PC-9 (cell line): ENCODE measurements around the gene KRTAP25-1. TPM values are rescaled to one million over a fixed set of nuclear protein-coding genes. Genes with fewer than 3 reads are reported as not detected.

ENCODE experiments used
- BruUV-seq: library from RNA; stranded (reverse); fragments of 400-500 nt; replicated peaks from 2 replicates; lab custom pipeline; 2021; lab: Mats Ljungman, UMichigan
- CTCF ChIA-PET: fragments of 300-600 bp; sonication (Branson Sonifier 250); formaldehyde crosslinking; loops from one replicate; lab custom pipeline; 2022; ENCODE audit warnings: antibody characterized with exemption; lab: Charles Lee
- POLR2A ChIA-PET: fragments of 300-600 bp; sonication (Branson Sonifier 250); formaldehyde crosslinking; loops from one replicate; lab custom pipeline; 2022; ENCODE audit warnings: antibody characterized with exemption; ENCODE audit not compliant: unreplicated experiment; lab: Charles Lee
- DNase-seq, 2 experiments: peaks; one replicate each; pipeline versions ENCODE4 v3.0.0 to v3.0.0-alpha.2; 2015 to 2022; ENCODE audit warnings: mixed read lengths in 1 of 2
- H2AFZ ChIP-seq: fragments of 200-600 bp; sonication (generic); 2 replicates; pipeline ENCODE4 v1.8.1; 2017; ENCODE audit warnings: antibody characterized with exemption
- H3F3A ChIP-seq: fragments of 200-600 bp; sonication (generic); 2 replicates; pipeline ENCODE4 v1.8.1; 2017; ENCODE audit warnings: antibody characterized with exemption, mild to moderate bottlenecking, low read depth; ENCODE audit not compliant: insufficient read depth
- H3K27ac ChIP-seq: fragments of 200-600 bp; sonication (generic); 2 replicates; pipeline ENCODE4 v1.6.1; 2016; ENCODE audit warnings: mixed run types
- H3K27me3 ChIP-seq: fragments of 200-600 bp; sonication (generic); 2 replicates; pipeline ENCODE4 v1.6.1; 2016; ENCODE audit warnings: low read depth, mixed run types; ENCODE audit not compliant: insufficient read depth
- H3K36me3 ChIP-seq: fragments of 200-600 bp; sonication (generic); 2 replicates; pipeline ENCODE4 v1.6.1; 2016; ENCODE audit warnings: low read depth, mixed run types
- H3K4me1 ChIP-seq: fragments of 200-600 bp; sonication (generic); replicated peaks from 2 replicates; pipeline ENCODE4 v1.6.1; 2016; ENCODE audit warnings: mixed run types; ENCODE audit not compliant: insufficient read depth
- H3K4me2 ChIP-seq: fragments of 200-600 bp; sonication (generic); 2 replicates; pipeline ENCODE4 v1.6.1; 2017; ENCODE audit warnings: mixed run types
- H3K4me3 ChIP-seq: fragments of 200-600 bp; sonication (generic); 2 replicates; pipeline ENCODE4 v1.6.1; 2016; ENCODE audit warnings: mixed run types
- H3K79me2 ChIP-seq: fragments of 200-600 bp; sonication (generic); 2 replicates; pipeline ENCODE4 v1.6.1; 2017; ENCODE audit warnings: low read depth, mixed run types
- H3K9me2 ChIP-seq: fragments of 200-600 bp; sonication (generic); 2 replicates; pipeline ENCODE4 v1.8.1; 2017; ENCODE audit warnings: mild to moderate bottlenecking; ENCODE audit not compliant: insufficient read depth
- H3K9me3 ChIP-seq: fragments of 200-600 bp; sonication (generic); 2 replicates; pipeline ENCODE4 v1.8.1; 2016; ENCODE audit warnings: low read depth; ENCODE audit not compliant: insufficient read depth
- H4K20me1 ChIP-seq: fragments of 200-600 bp; sonication (generic); 2 replicates; pipeline ENCODE4 v1.8.1; 2017; ENCODE audit not compliant: insufficient read depth
- CTCF ChIP-seq: fragments of 200-600 bp; sonication (generic); conservative IDR thresholded peaks from 2 replicates; pipeline ENCODE4 v1.6.1; 2017; ENCODE audit warnings: mixed run types, antibody characterized with exemption, mild to moderate bottlenecking, moderate library complexity
- EZH2 ChIP-seq: fragments of 200-600 bp; sonication (generic); IDR thresholded peaks from 2 replicates; pipeline ENCODE4 v1.8.0; 2017; ENCODE audit warnings: antibody characterized with exemption, low read depth
- intact Hi-C: fragments of 100-400 bp; cut with micrococcal nuclease; formaldehyde crosslinking; loops from one replicate; pipeline ENCODE4 v1.10.0; 2022; ENCODE audit not compliant: unreplicated experiment
- total RNA-seq: library from RNA; stranded (reverse); gene quantifications from 2 replicates; pipeline ENCODE4 v1.2.3, GENCODE V29; 2021

Gene KRTAP25-1
- total RNA-seq, 1 experiment from 2014 or later = not detected

- H3K79me2 ChIP-seq = no peaks in the 10 kb centered on the region
- ChIA-PET CTCF (no interaction called here), POLR2A (no interaction called here)
- H3K9me3 ChIP-seq = no peaks in the 10 kb centered on the region
- no peaks in the 10 kb centered on the region for H3K36me3 ChIP-seq
- H2AFZ ChIP-seq = no peak within 1 kb of the TSS
- no peaks in the 10 kb centered on the region for H3F3A ChIP-seq
- H3K4me3 ChIP-seq = no peak within 1 kb of the TSS
- no peak for DNase-seq
- peaks cover 8% of the 10 kb centered on the region for H3K4me1 ChIP-seq
- intact Hi-C loops = no loop called here
- no peak within 1 kb of the TSS for H3K4me2 ChIP-seq
- H3K9me2 ChIP-seq = no peaks in the 10 kb centered on the region
- no peaks in the 10 kb centered on the region for H4K20me1 ChIP-seq
- BruUV-seq = no TSS peak
- no peak within 1 kb of the TSS for H3K27ac ChIP-seq
- TF ChIP-seq CTCF (no peak), EZH2 (no peak)
- H3K27me3 ChIP-seq = no peaks in the 10 kb centered on the region
Observed at GRCh38 chr21:30337276-30337744, 48.0 kb upstream of the KRTAP25-1 start, which contains the start of gene KRTAP27-1. KRTAP27-1 (minus strand) TSS chr21:30337694; CDS start chr21:30337668, 26 bp downstream.

- no peaks in the 10 kb centered on the region for H3K36me3 ChIP-seq
- CTCF ChIA-PET = no interaction called here
Observed at GRCh38 chr21:30336596-30336995, 47.3 kb upstream of the KRTAP25-1 start.

GRCh38 chr21:30333736-30334135, 44.4 kb upstream of the KRTAP25-1 start:
- Histone ChIP-seq H3K27me3 (no peaks in the 10 kb centered on the region), H4K20me1 (no peaks in the 10 kb centered on the region), H3K9me2 (no peaks in the 10 kb centered on the region), H3K4me1 (peaks cover 8% of the 10 kb centered on the region), H3K4me2 (no peak overlapping the region), H3K9me3 (no peaks in the 10 kb centered on the region), H3K79me2 (no peaks in the 10 kb centered on the region), H3K4me3 (no peak overlapping the region), H3K36me3 (no peaks in the 10 kb centered on the region), H3K27ac (no peak overlapping the region), H3F3A (no peaks in the 10 kb centered on the region), H2AFZ (no peak overlapping the region)
- intact Hi-C loops = no loop called here
- no peak for DNase-seq
- BruUV-seq = no TSS peak
- CTCF ChIA-PET = no interaction called here
- no peak for TF ChIP-seq CTCF
- TF ChIP-seq EZH2 = no peak
- POLR2A ChIA-PET = no interaction called here

More at GRCh38 chr21:30336596-30336995, 47.3 kb upstream of the KRTAP25-1 start:
- H3K9me2 ChIP-seq = no peaks in the 10 kb centered on the region
- H3K9me3 ChIP-seq = no peaks in the 10 kb centered on the region
- H4K20me1 ChIP-seq = no peaks in the 10 kb centered on the region
- H3K27me3 ChIP-seq = no peaks in the 10 kb centered on the region
- intact Hi-C loops = no loop called here
- H3K79me2 ChIP-seq = no peaks in the 10 kb centered on the region
- DNase-seq = no peak
- BruUV-seq = no TSS peak
- H3K27ac ChIP-seq = no peak overlapping the region
- POLR2A ChIA-PET = interaction anchor here (0.8 kb wide), 1 partner anchor 346 kb away, joined by 10 read pairs; no protein-coding TSS in a partner anchor
- H3K4me2 ChIP-seq = no peak overlapping the region
- no peak overlapping the region for H2AFZ ChIP-seq
- H3F3A ChIP-seq = no peaks in the 10 kb centered on the region
- no peak overlapping the region for H3K4me3 ChIP-seq
- TF ChIP-seq EZH2 (no peak), CTCF (no peak)
- H3K4me1 ChIP-seq = peaks cover 8% of the 10 kb centered on the region
